ENCODE measurements around the gene RAB30. TPM values are rescaled to one million over a fixed set of nuclear protein-coding genes. Genes with fewer than 3 reads are reported as not detected.

RAB30 gene
- total RNA-seq, 2 donors from 2014 or later: 8.4 to 15.8 TPM

- Mint-ChIP-seq H3K27me3 (ENCODE audit: insufficient read depth) (peaks cover 9% of the 10 kb centered on the region), H3K27ac (no peak overlapping the region), H3K9me3 (no peaks in the 10 kb centered on the region), H3K4me1 (peaks cover 6% of the 10 kb centered on the region), H3K4me3 (no peak overlapping the region), H3K36me3 (ENCODE audit: low read depth) (no peaks in the 10 kb centered on the region)
- Histone ChIP-seq H3K27ac (ENCODE audit: low read depth, low read length) (no peak overlapping the region), H3K9me3 (ENCODE audit: control insufficient read depth, low read length) (no peaks in the 10 kb centered on the region), H3K4me3 (ENCODE audit: low read length) (no peak overlapping the region), H3K9ac (ENCODE audit: extremely low read depth, low read length, poor library complexity, severe bottlenecking) (no peak overlapping the region), H3K4me1 (ENCODE audit: control insufficient read depth, insufficient read depth, low read length) (no peaks in the 10 kb centered on the region), H3K36me3 (ENCODE audit: control insufficient read depth, insufficient read depth, low read length) (no peaks in the 10 kb centered on the region), H3K27me3 (ENCODE audit: control insufficient read depth, insufficient read depth, low read length, poor library complexity, severe bottlenecking) (peaks cover 11% of the 10 kb centered on the region)
- WGBS, 2 experiments (ENCODE audit: insufficient coverage in 1 of 2, insufficient read length in 1 of 2): 91 to 100% methylated on average over 1 to 2 of the region's 2 CpGs
- no peak for TF ChIP-seq CTCF (conservative IDR thresholded peaks at IDR 0.05)
- DNase-seq: no peak
Measured at GRCh38 chr11:82995235-82995634, 76.5 kb downstream of the RAB30 start.

- H3K4me1 Mint-ChIP-seq: peaks cover 9% of the 10 kb centered on the region
- DNase-seq: no peak
- Histone ChIP-seq H3K27ac (ENCODE audit: low read depth, low read length) (no peak overlapping the region), H3K4me1 (ENCODE audit: control insufficient read depth, insufficient read depth, low read length) (no peaks in the 10 kb centered on the region), H3K9ac (ENCODE audit: extremely low read depth, low read length, poor library complexity, severe bottlenecking) (no peak overlapping the region), H3K36me3 (ENCODE audit: control insufficient read depth, insufficient read depth, low read length) (no peaks in the 10 kb centered on the region), H3K27me3 (ENCODE audit: control insufficient read depth, insufficient read depth, low read length, poor library complexity, severe bottlenecking) (peaks cover 12% of the 10 kb centered on the region), H3K9me3 (ENCODE audit: control insufficient read depth, low read length) (no peaks in the 10 kb centered on the region), H3K4me3 (ENCODE audit: low read length) (no peak overlapping the region)
- H3K4me3 Mint-ChIP-seq: no peak overlapping the region
- peaks cover 9% of the 10 kb centered on the region for H3K27me3 Mint-ChIP-seq (ENCODE audit: insufficient read depth)
- H3K36me3 Mint-ChIP-seq (ENCODE audit: low read depth): no peaks in the 10 kb centered on the region
- TF ChIP-seq CTCF (conservative IDR thresholded peaks at IDR 0.05): no peak
- no peak overlapping the region for H3K27ac Mint-ChIP-seq
- no peaks in the 10 kb centered on the region for H3K9me3 Mint-ChIP-seq
- WGBS, 2 experiments (ENCODE audit: insufficient coverage in 1 of 2, insufficient read length in 1 of 2): 89 to 100% methylated on average over 1 of the region's 3 CpGs
Measured at GRCh38 chr11:82994604-82995230, 77.0 kb downstream of the RAB30 start.

- H3K4me1 ChIP-seq (ENCODE audit: control insufficient read depth, insufficient read depth, low read length): no peaks in the 10 kb centered on the region
- H3K9me3 ChIP-seq (ENCODE audit: control insufficient read depth, low read length): no peaks in the 10 kb centered on the region
- H3K27ac ChIP-seq (ENCODE audit: low read depth, low read length): no peak overlapping the region
- no peak for TF ChIP-seq CTCF (conservative IDR thresholded peaks at IDR 0.05)
- 93% methylated on average over 1 of the region's 1 CpG; no CpG with 5 or more reads in 1 of the 2 experiments for WGBS, 2 experiments (ENCODE audit: insufficient coverage in 1 of 2, insufficient read length in 1 of 2)
- H3K4me1 Mint-ChIP-seq: peaks cover 6% of the 10 kb centered on the region
- H3K36me3 Mint-ChIP-seq (ENCODE audit: low read depth): peaks cover 3% of the 10 kb centered on the region
- peaks cover 21% of the 10 kb centered on the region for H3K27me3 ChIP-seq (ENCODE audit: control insufficient read depth, insufficient read depth, low read length, poor library complexity, severe bottlenecking)
- no peak overlapping the region for H3K27ac Mint-ChIP-seq
- H3K36me3 ChIP-seq (ENCODE audit: control insufficient read depth, insufficient read depth, low read length): no peaks in the 10 kb centered on the region
- DNase-seq: no peak
- H3K9ac ChIP-seq (ENCODE audit: extremely low read depth, low read length, poor library complexity, severe bottlenecking): no peak overlapping the region
- H3K4me3 Mint-ChIP-seq: no peak overlapping the region
- no peak overlapping the region for H3K4me3 ChIP-seq (ENCODE audit: low read length)
- peaks cover 17% of the 10 kb centered on the region for H3K27me3 Mint-ChIP-seq (ENCODE audit: insufficient read depth)
- H3K9me3 Mint-ChIP-seq: no peaks in the 10 kb centered on the region
Measured at GRCh38 chr11:82992223-82992622, 79.5 kb downstream of the RAB30 start.
